GM18870 (cell line): ENCODE data around the gene NECTIN4.
A peak's percentile ranks its signal among the peaks of the same experiment; 100 is the strongest.
"Not testable (repeated sequence)": the region's sequence is repeated elsewhere in the genome, so short reads cannot be mapped to it uniquely, and the experiment has no call there.

Experiments used
- ATAC-seq: cut with Tn5 transposase; IDR thresholded peaks from one replicate; pipeline ENCODE4 v1.9.1; 2021; ENCODE audit warnings: moderate library complexity; ENCODE audit not compliant: unreplicated experiment

NECTIN4 gene

GRCh38 chr1:161065681-161066080 is 23.7 kb downstream of the NECTIN4 start:
- ATAC-seq, result not testable (repeated sequence)

GRCh38 chr1:161063936-161064335 is 25.4 kb downstream of the NECTIN4 start:
- not testable (repeated sequence) for ATAC-seq

DNA sequence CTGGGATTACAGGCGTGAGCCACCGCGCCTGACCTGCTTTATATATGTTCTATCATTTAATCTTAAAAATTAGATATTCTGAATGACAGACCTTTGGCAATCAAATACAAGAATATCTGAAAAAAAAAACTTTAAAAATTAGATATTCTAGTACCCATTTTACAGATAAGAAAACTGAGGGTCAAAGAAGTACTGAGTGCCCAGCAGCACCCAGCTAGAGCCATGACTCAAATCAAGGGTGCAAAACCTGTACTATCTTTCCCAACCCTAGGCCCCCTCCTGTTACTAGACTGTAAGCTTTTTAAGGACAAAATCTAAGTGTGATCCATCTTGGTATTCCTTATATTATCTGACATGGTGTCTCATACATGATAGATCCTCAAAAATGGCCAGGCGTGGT is 27.9 kb downstream of the NECTIN4 start:
- no peak for ATAC-seq

GRCh38 chr1:161059293-161059692 is 30.1 kb downstream of the NECTIN4 start:
- ATAC-seq, result no peak

GRCh38 chr1:161054805-161055204 is 34.6 kb downstream of the NECTIN4 start:
- ATAC-seq, result no peak

- ATAC-seq, result no peak
Observed at GRCh38 chr1:161054232-161054631, 35.1 kb downstream of the NECTIN4 start.

- ATAC-seq, result no peak
Observed at GRCh38 chr1:161052899-161053298, 36.5 kb downstream of the NECTIN4 start.

DNA sequence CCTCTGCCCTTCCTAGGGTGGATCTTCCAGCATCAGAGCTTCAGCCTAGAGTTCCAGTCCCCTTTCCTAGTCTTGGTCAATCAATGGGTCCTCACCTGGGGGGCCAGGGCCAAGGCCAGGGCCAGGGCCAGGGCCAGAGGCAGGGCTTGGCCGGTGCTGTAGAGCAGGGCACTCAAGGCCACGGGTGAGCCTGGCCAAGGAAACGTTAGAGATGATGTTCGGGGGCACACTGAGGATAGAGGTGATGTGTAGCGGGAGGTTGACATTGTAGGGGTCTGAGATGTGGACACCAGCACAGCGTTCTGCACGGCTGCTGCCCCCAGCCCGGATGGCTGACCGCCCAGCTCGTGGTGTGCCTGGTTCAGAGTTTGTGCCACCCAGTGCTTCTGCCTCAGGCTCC is 38.1 kb downstream of the NECTIN4 start:
- no peak for ATAC-seq

GRCh38 chr1:161048949-161049722 is 40.2 kb downstream of the NECTIN4 start:
- no peak for ATAC-seq

GRCh38 chr1:161047436-161048420 is 41.6 kb downstream of the NECTIN4 start:
- ATAC-seq, result no peak

GRCh38 chr1:161046605-161047228 is 42.6 kb downstream of the NECTIN4 start:
- peak; percentile 36 for ATAC-seq

- ATAC-seq, result peak; percentile 44
Observed at GRCh38 chr1:161045736-161046604, 43.4 kb downstream of the NECTIN4 start, which contains the start of gene USF1. Gene USF1 (minus strand): TSS chr1:161045977. CDS start chr1:161043275, 2,702 bp downstream.

DNA sequence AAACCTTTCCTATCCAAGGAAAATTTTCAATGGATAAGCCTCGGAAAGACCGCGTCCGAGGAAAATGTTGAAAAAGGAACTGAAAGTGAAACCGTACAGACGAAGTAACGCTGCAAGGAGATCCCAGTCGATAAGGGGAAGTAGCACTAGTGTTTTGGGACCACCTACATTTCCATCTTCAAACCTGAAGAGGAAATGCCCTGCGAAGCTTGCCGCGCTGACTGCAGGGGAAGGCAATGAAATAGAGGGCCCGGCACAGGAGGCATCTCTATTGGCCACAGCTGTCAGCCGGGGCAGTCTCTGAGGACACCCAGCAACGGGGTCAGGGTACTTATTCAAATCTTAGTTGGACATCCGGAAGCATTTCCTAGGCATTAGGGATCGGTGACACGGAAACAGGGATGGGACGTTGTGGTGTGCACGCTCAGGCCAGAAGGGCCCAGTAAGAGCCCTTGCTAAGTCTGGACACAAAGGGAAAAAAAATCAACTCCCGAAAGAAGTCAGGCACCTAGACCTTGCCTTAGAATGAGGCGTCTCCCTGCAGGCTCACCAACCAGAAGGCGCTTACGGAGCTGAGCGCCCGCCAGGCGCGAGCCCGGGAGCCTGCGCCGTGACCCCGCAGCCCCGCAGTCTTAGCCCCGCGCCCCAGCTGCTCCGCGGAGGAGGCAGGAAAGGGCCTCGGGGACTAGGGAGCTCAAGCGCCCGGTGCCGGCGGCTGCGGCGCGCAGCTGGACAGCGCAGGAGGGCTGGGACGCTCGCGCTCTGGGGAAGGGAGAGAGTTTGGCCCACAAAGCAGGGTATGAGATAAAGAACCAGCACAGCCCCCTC is 44.2 kb downstream of the NECTIN4 start:
- ATAC-seq, result peak; percentile 35

GRCh38 chr1:161044535-161044907 is 44.8 kb downstream of the NECTIN4 start:
- ATAC-seq, result no peak

- no peak for ATAC-seq
Observed at GRCh38 chr1:161039546-161039945, 49.8 kb downstream of the NECTIN4 start.

GRCh38 chr1:161039154-161039545 is 50.2 kb downstream of the NECTIN4 start:
- ATAC-seq, result no peak

- peak; percentile 65 for ATAC-seq
Observed at GRCh38 chr1:161038523-161039153, 50.7 kb downstream of the NECTIN4 start, which contains the start of gene TSTD1. Gene TSTD1 (minus strand): TSS chr1:161038964. CDS start chr1:161038889, 75 bp downstream.

DNA sequence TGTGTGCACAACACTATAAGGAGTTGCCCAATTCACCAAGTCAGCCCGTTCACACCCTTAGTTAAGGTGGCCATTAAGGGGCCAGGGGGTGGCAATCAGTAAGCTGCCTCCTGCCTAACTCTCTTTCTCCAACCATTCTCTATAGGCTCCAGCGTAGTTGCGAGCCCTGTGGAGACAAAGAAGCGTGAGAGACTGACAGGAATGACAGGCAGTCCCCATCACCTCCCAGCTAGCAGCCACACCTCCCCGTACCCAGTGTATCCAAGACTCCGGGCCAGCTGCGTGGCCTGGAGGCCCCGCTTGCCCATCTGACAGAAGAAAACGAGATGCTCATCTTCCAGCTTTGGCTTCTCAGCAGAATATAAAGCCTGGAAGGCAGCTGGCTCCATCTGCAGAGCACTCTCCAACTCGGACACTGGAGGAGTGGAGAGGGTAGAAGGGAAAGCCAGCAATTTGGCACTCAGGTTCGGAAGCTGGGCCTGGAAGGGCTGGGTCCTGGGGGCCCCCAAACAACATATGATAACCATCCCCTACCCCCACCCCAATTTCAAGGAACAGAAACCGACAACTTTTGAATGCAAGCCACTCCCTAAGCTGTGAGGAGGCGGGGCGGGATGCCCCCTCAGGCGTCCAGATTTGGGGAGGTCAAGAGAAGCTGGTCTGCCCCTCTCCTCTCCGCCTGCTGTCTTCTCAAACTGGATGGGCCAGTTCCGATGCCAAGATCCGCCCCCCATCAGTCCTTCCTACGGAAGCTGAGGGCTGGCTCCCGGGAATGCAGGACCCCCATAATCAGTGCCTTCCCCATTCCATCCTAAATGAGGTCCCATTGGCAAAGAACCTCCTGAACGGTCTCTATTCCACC is 51.5 kb downstream of the NECTIN4 start:
- ATAC-seq, result no peak
